Fibroblast of villous mesenchyme (primary cell): ENCODE results near the gene CRACDL. TPM values are rescaled to one million over a fixed set of nuclear protein-coding genes. Genes with fewer than 3 reads are reported as not detected.

Source experiments
- DNase-seq: peaks from one replicate; pipeline ENCODE4 v3.0.0-alpha.2; 2010; ENCODE audit warnings: low read depth
- H3K4me3 ChIP-seq: 2 replicates; pipeline ENCODE4 v1.5.1; 2011; ENCODE audit warnings: low read depth, mild to moderate bottlenecking, low read length
- CTCF ChIP-seq: IDR thresholded peaks from 2 replicates; pipeline ENCODE4 v1.5.1; 2012; ENCODE audit warnings: low read depth, mild to moderate bottlenecking, low read length; ENCODE audit not compliant: insufficient read depth
- total RNA-seq: library from RNA; depleted of rRNA; stranded (reverse); fragments of >200 nt; gene quantifications from 2 replicates; pipeline ENCODE4 v1.2.3, GENCODE V29; 2012

CRACDL gene
- total RNA-seq, 1 donor = not detected

- no peak for DNase-seq
- no peak for TF ChIP-seq CTCF
These were observed 9.0 kb downstream of the CRACDL start for GRCh38 chr2:98927027-98927426.

GRCh38 chr2:98926601-98927000, 9.4 kb downstream of the CRACDL start:
- no peak for TF ChIP-seq CTCF
- no peak overlapping the region for H3K4me3 ChIP-seq
- DNase-seq = no peak

More at GRCh38 chr2:98927027-98927426, 9.0 kb downstream of the CRACDL start:
- no peak overlapping the region for H3K4me3 ChIP-seq

GRCh38 chr2:98924910-98925309, 11.1 kb downstream of the CRACDL start:
- H3K4me3 ChIP-seq = no peak overlapping the region
- no peak for TF ChIP-seq CTCF
- no peak for DNase-seq

- H3K4me3 ChIP-seq = no peak overlapping the region
- no peak for DNase-seq
- TF ChIP-seq CTCF = no peak
These were observed 11.8 kb downstream of the CRACDL start for GRCh38 chr2:98924038-98924830.

- H3K4me3 ChIP-seq = no peak overlapping the region
- no peak for DNase-seq
- TF ChIP-seq CTCF = no peak
These were observed 12.6 kb downstream of the CRACDL start for GRCh38 chr2:98923244-98923940.

- TF ChIP-seq CTCF = no peak
- H3K4me3 ChIP-seq = no peak overlapping the region
- no peak for DNase-seq
These were observed 15.0 kb downstream of the CRACDL start for GRCh38 chr2:98921062-98921461.
